OCI-LY7 (cell line): ENCODE results near the gene ZCCHC14. TPM values are rescaled to one million over a fixed set of nuclear protein-coding genes. Genes with fewer than 3 reads are reported as not detected.
A peak's percentile ranks its signal among the peaks of the same experiment; 100 is the strongest.
"Not testable (repeated sequence)": the region's sequence is repeated elsewhere in the genome, so short reads cannot be mapped to it uniquely, and the experiment has no call there.

Source experiments
- BruUV-seq: library from RNA; stranded (reverse); fragments of 400-500 nt; replicated peaks from 2 replicates; lab custom pipeline; 2021; lab: Mats Ljungman, UMichigan
- CTCF ChIA-PET: fragments of 300-600 bp; sonication (Branson Sonifier 250); formaldehyde crosslinking; loops from one replicate; lab custom pipeline; 2022; ENCODE audit warnings: antibody characterized with exemption; ENCODE audit not compliant: unreplicated experiment; lab: Charles Lee
- POLR2A ChIA-PET: fragments of 300-600 bp; sonication (Branson Sonifier 250); formaldehyde crosslinking; loops from one replicate; lab custom pipeline; 2022; ENCODE audit warnings: antibody characterized with exemption; lab: Charles Lee
- DNase-seq: peaks from one replicate; pipeline ENCODE4 v3.0.0-alpha.2; 2015; ENCODE audit warnings: low spot score
- H2AFZ ChIP-seq: fragments of 200-600 bp; sonication (generic), shearing (Covaris generic); 2 replicates; pipeline ENCODE4 v1.6.1; 2014; ENCODE audit warnings: mild to moderate bottlenecking, antibody characterized with exemption, low read length, moderate library complexity
- H3K27ac ChIP-seq: fragments of 200-600 bp; sonication (generic); 2 replicates; pipeline ENCODE4 v1.5.1; 2014; ENCODE audit warnings: mixed run types, low read depth, mild to moderate bottlenecking, moderate library complexity, low read length, inconsistent platforms; ENCODE audit not compliant: poor library complexity, severe bottlenecking
- H3K36me3 ChIP-seq: fragments of 200-600 bp; sonication (generic); 2 replicates; pipeline ENCODE4 v1.6.1; 2014; ENCODE audit warnings: mild to moderate bottlenecking, antibody characterized with exemption, low read length, moderate library complexity, mixed read lengths; ENCODE audit not compliant: insufficient read depth
- H3K4me1 ChIP-seq: fragments of 200-600 bp; sonication (generic); 2 replicates; pipeline ENCODE4 v1.5.1; 2014; ENCODE audit warnings: mild to moderate bottlenecking, low read length; ENCODE audit not compliant: insufficient read depth, poor library complexity, severe bottlenecking
- H3K4me2 ChIP-seq: fragments of 200-600 bp; sonication (generic); 2 replicates; pipeline ENCODE4 v1.6.1; 2014; ENCODE audit warnings: mild to moderate bottlenecking, low read length
- H3K4me3 ChIP-seq: fragments of 200-600 bp; sonication (generic); 2 replicates; pipeline ENCODE4 v1.5.1; 2014; ENCODE audit warnings: mild to moderate bottlenecking, low read depth, low read length; ENCODE audit not compliant: poor library complexity, severe bottlenecking
- H3K79me2 ChIP-seq: fragments of 200-600 bp; sonication (generic); 2 replicates; pipeline ENCODE4 v1.6.1; 2016; ENCODE audit warnings: low read depth, mild to moderate bottlenecking, low read length, moderate library complexity, mixed read lengths; ENCODE audit not compliant: insufficient read depth
- H3K9me2 ChIP-seq: fragments of 200-600 bp; sonication (generic); 2 replicates; pipeline ENCODE4 v1.6.1; 2016; ENCODE audit warnings: mild to moderate bottlenecking, low read length, mixed read lengths; ENCODE audit not compliant: insufficient read depth
- H3K9me3 ChIP-seq: fragments of 200-600 bp; sonication (generic); 2 replicates; pipeline ENCODE4 v1.6.1; 2014; ENCODE audit warnings: mild to moderate bottlenecking, mixed run types, low read length, mixed read lengths
- H4K20me1 ChIP-seq: fragments of 200-600 bp; sonication (generic); 2 replicates; pipeline ENCODE4 v1.6.1; 2014; ENCODE audit warnings: mild to moderate bottlenecking, antibody characterized with exemption, low read length, moderate library complexity, mixed read lengths; ENCODE audit not compliant: insufficient read depth
- CTCF ChIP-seq: fragments of 200-600 bp; sonication (generic); conservative IDR thresholded peaks from 2 replicates; pipeline ENCODE4 v1.5.1; 2014; ENCODE audit warnings: mild to moderate bottlenecking, antibody characterized with exemption, low read length, moderate library complexity, mixed read lengths
- EZH2phosphoT487 ChIP-seq: fragments of 200-600 bp; sonication (generic); IDR thresholded peaks from 2 replicates; pipeline ENCODE4 v1.6.1; 2018; ENCODE audit warnings: low read depth, borderline replicate concordance, mild to moderate bottlenecking, mixed run types, antibody characterized with exemption, low read length, moderate library complexity, mixed read lengths
- intact Hi-C: fragments of 100-400 bp; cut with micrococcal nuclease; formaldehyde crosslinking; loops from one replicate; pipeline ENCODE4 v1.10.0; 2022; ENCODE audit not compliant: unreplicated experiment
- total RNA-seq, 2 experiments: library from RNA; depleted of rRNA in 1 of 2; stranded (reverse); fragments of >200 nt in 1 of 2; shearing (Covaris generic) in 1 of 2; gene quantifications; 2 replicates each; pipeline ENCODE4 v1.2.3, GENCODE V29; 2014 to 2022

ZCCHC14 gene
- total RNA-seq, 2 experiments from 2014 or later: 8.5 to 17.1 TPM

- Histone ChIP-seq H2AFZ (no peak overlapping the region), H3K9me3 (no peaks in the 10 kb centered on the region), H3K9me2 (no peaks in the 10 kb centered on the region), H3K4me3 (peak overlapping the region; percentile 25), H3K79me2 (peaks cover 13% of the 10 kb centered on the region; the same call in 1 of the 2 replicates), H3K4me1 (peaks cover 25% of the 10 kb centered on the region), H3K27ac (no peak overlapping the region), H4K20me1 (peaks cover 11% of the 10 kb centered on the region; the same call in 1 of the 2 replicates), H3K4me2 (peak overlapping the region; percentile 67), H3K36me3 (0 out of 2 replicates have a peak, but pooled peaks cover 4% of the 10 kb centered on the region)
- DNase-seq: no peak
- intact Hi-C loops: no loop called here
- TSS peak; percentile 55 for BruUV-seq
- TF ChIP-seq EZH2phosphoT487: no peak
- TF ChIP-seq CTCF: no peak
- ChIA-PET POLR2A (no interaction called here), CTCF (no interaction called here)
Measured at GRCh38 chr16:87489434-87490045, 3.3 kb downstream of the ZCCHC14 start.

- H3K36me3 ChIP-seq, POLR2A ChIA-PET, CTCF ChIA-PET, DNase-seq, intact Hi-C loops, H3K4me3 ChIP-seq, BruUV-seq, H3K27ac ChIP-seq, H2AFZ ChIP-seq, H3K9me2 ChIP-seq, H3K9me3 ChIP-seq: not testable (repeated sequence)
- Histone ChIP-seq H3K4me1 (peaks cover 25% of the 10 kb centered on the region), H3K4me2 (peak overlapping the region; percentile 67; the same call in 1 of the 2 replicates), H4K20me1 (peaks cover 11% of the 10 kb centered on the region; the same call in 1 of the 2 replicates), H3K79me2 (peaks cover 13% of the 10 kb centered on the region; the same call in 1 of the 2 replicates)
Measured at GRCh38 chr16:87488960-87489359, 3.9 kb downstream of the ZCCHC14 start.

- POLR2A ChIA-PET: no interaction called here
- Histone ChIP-seq H3K4me3 (no peak overlapping the region), H4K20me1 (peaks cover 11% of the 10 kb centered on the region; the same call in 1 of the 2 replicates), H2AFZ (no peak overlapping the region), H3K9me2 (no peaks in the 10 kb centered on the region), H3K4me1 (peaks cover 19% of the 10 kb centered on the region), H3K36me3 (0 out of 2 replicates have a peak, but pooled peaks cover 4% of the 10 kb centered on the region), H3K4me2 (peak overlapping the region; percentile 26; the same call in 1 of the 2 replicates), H3K79me2 (peaks cover 13% of the 10 kb centered on the region; the same call in 1 of the 2 replicates), H3K9me3 (no peaks in the 10 kb centered on the region), H3K27ac (no peak overlapping the region)
- intact Hi-C loops: no loop called here
- CTCF ChIA-PET: no interaction called here
- no peak for DNase-seq
- BruUV-seq: no TSS peak
- TF ChIP-seq CTCF (no peak), EZH2phosphoT487 (no peak)
Measured at GRCh38 chr16:87487361-87487924, 5.4 kb downstream of the ZCCHC14 start.
